NCI-H2171 treated with DMSO at 0.1 percent for 48 hours (cell line): ENCODE results near the gene GPRIN1.

Source experiments
- DNase-seq: peaks from one replicate; lab custom pipeline; 2025; lab: John Stamatoyannopoulos, UW

GPRIN1 gene

GRCh38 chr5:176609724-176610434, at the start of gene GPRIN1:
Gene GPRIN1 (minus strand): TSS chr5:176610156. CDS start chr5:176599834, 10,322 bp downstream.
- DNase-seq, result peak; percentile 32

GRCh38 chr5:176659512-176659839, 49.5 kb upstream of the GPRIN1 start:
- DNase-seq, result no peak

- no peak for DNase-seq
These were observed 49.0 kb upstream of the GPRIN1 start for GRCh38 chr5:176658817-176659511.

GRCh38 chr5:176658007-176658599, 48.1 kb upstream of the GPRIN1 start:
- DNase-seq, result peak; percentile 56

- DNase-seq, result no peak
These were observed 46.6 kb upstream of the GPRIN1 start for GRCh38 chr5:176656467-176656990.

- DNase-seq, result no peak
These were observed 44.9 kb upstream of the GPRIN1 start for GRCh38 chr5:176654856-176655255.

- peak; percentile 89 for DNase-seq
These were observed 43.7 kb upstream of the GPRIN1 start for GRCh38 chr5:176653401-176654385.

- DNase-seq, result peak; percentile 65
These were observed 42.2 kb upstream of the GPRIN1 start for GRCh38 chr5:176652136-176652535.

- no peak for DNase-seq
These were observed 41.6 kb upstream of the GPRIN1 start for GRCh38 chr5:176651472-176651980.

GRCh38 chr5:176650354-176650884, 40.5 kb upstream of the GPRIN1 start:
- peak; percentile 7 for DNase-seq

- no peak for DNase-seq
These were observed 38.7 kb upstream of the GPRIN1 start for GRCh38 chr5:176648474-176649194.

GRCh38 chr5:176647843-176648473, 38.0 kb upstream of the GPRIN1 start:
- peak; percentile 47 for DNase-seq

- DNase-seq, result peak; percentile 91
These were observed 37.3 kb upstream of the GPRIN1 start, which contains the start of gene TSPAN17 for GRCh38 chr5:176647030-176647842. Gene TSPAN17 (plus strand): TSS chr5:176647484. CDS start chr5:176647616, 132 bp downstream.

- DNase-seq, result no peak
These were observed 36.7 kb upstream of the GPRIN1 start for GRCh38 chr5:176646707-176647029.

- DNase-seq, result no peak
These were observed 36.2 kb upstream of the GPRIN1 start for GRCh38 chr5:176646049-176646706.

- DNase-seq, result no peak
These were observed 35.1 kb upstream of the GPRIN1 start for GRCh38 chr5:176644878-176645670.

- no peak for DNase-seq
These were observed 34.3 kb upstream of the GPRIN1 start for GRCh38 chr5:176644294-176644693.
